OCI-LY7 (cell line): ENCODE results near the gene EP400. TPM values are rescaled to one million over a fixed set of nuclear protein-coding genes. Genes with fewer than 3 reads are reported as not detected.
A peak's percentile ranks its signal among the peaks of the same experiment; 100 is the strongest.

Experiments used
- BruUV-seq: library from RNA; stranded (reverse); fragments of 400-500 nt; replicated peaks from 2 replicates; lab custom pipeline; 2021; lab: Mats Ljungman, UMichigan
- CTCF ChIA-PET: fragments of 300-600 bp; sonication (Branson Sonifier 250); formaldehyde crosslinking; loops from one replicate; lab custom pipeline; 2022; ENCODE audit warnings: antibody characterized with exemption; ENCODE audit not compliant: unreplicated experiment; lab: Charles Lee
- POLR2A ChIA-PET: fragments of 300-600 bp; sonication (Branson Sonifier 250); formaldehyde crosslinking; loops from one replicate; lab custom pipeline; 2022; ENCODE audit warnings: antibody characterized with exemption; lab: Charles Lee
- DNase-seq: peaks from one replicate; pipeline ENCODE4 v3.0.0-alpha.2; 2015; ENCODE audit warnings: low spot score
- H2AFZ ChIP-seq: fragments of 200-600 bp; sonication (generic), shearing (Covaris generic); 2 replicates; pipeline ENCODE4 v1.6.1; 2014; ENCODE audit warnings: mild to moderate bottlenecking, antibody characterized with exemption, low read length, moderate library complexity
- H3K27ac ChIP-seq: fragments of 200-600 bp; sonication (generic); 2 replicates; pipeline ENCODE4 v1.5.1; 2014; ENCODE audit warnings: mixed run types, low read depth, mild to moderate bottlenecking, moderate library complexity, low read length, inconsistent platforms; ENCODE audit not compliant: poor library complexity, severe bottlenecking
- H3K36me3 ChIP-seq: fragments of 200-600 bp; sonication (generic); 2 replicates; pipeline ENCODE4 v1.6.1; 2014; ENCODE audit warnings: mild to moderate bottlenecking, antibody characterized with exemption, low read length, moderate library complexity, mixed read lengths; ENCODE audit not compliant: insufficient read depth
- H3K4me1 ChIP-seq: fragments of 200-600 bp; sonication (generic); 2 replicates; pipeline ENCODE4 v1.5.1; 2014; ENCODE audit warnings: mild to moderate bottlenecking, low read length; ENCODE audit not compliant: insufficient read depth, poor library complexity, severe bottlenecking
- H3K4me2 ChIP-seq: fragments of 200-600 bp; sonication (generic); 2 replicates; pipeline ENCODE4 v1.6.1; 2014; ENCODE audit warnings: mild to moderate bottlenecking, low read length
- H3K4me3 ChIP-seq: fragments of 200-600 bp; sonication (generic); 2 replicates; pipeline ENCODE4 v1.5.1; 2014; ENCODE audit warnings: mild to moderate bottlenecking, low read depth, low read length; ENCODE audit not compliant: poor library complexity, severe bottlenecking
- H3K79me2 ChIP-seq: fragments of 200-600 bp; sonication (generic); 2 replicates; pipeline ENCODE4 v1.6.1; 2016; ENCODE audit warnings: low read depth, mild to moderate bottlenecking, low read length, moderate library complexity, mixed read lengths; ENCODE audit not compliant: insufficient read depth
- H3K9me2 ChIP-seq: fragments of 200-600 bp; sonication (generic); 2 replicates; pipeline ENCODE4 v1.6.1; 2016; ENCODE audit warnings: mild to moderate bottlenecking, low read length, mixed read lengths; ENCODE audit not compliant: insufficient read depth
- H3K9me3 ChIP-seq: fragments of 200-600 bp; sonication (generic); 2 replicates; pipeline ENCODE4 v1.6.1; 2014; ENCODE audit warnings: mild to moderate bottlenecking, mixed run types, low read length, mixed read lengths
- H4K20me1 ChIP-seq: fragments of 200-600 bp; sonication (generic); 2 replicates; pipeline ENCODE4 v1.6.1; 2014; ENCODE audit warnings: mild to moderate bottlenecking, antibody characterized with exemption, low read length, moderate library complexity, mixed read lengths; ENCODE audit not compliant: insufficient read depth
- CTCF ChIP-seq: fragments of 200-600 bp; sonication (generic); conservative IDR thresholded peaks from 2 replicates; pipeline ENCODE4 v1.5.1; 2014; ENCODE audit warnings: mild to moderate bottlenecking, antibody characterized with exemption, low read length, moderate library complexity, mixed read lengths
- EZH2phosphoT487 ChIP-seq: fragments of 200-600 bp; sonication (generic); IDR thresholded peaks from 2 replicates; pipeline ENCODE4 v1.6.1; 2018; ENCODE audit warnings: low read depth, borderline replicate concordance, mild to moderate bottlenecking, mixed run types, antibody characterized with exemption, low read length, moderate library complexity, mixed read lengths
- intact Hi-C: fragments of 100-400 bp; cut with micrococcal nuclease; formaldehyde crosslinking; loops from one replicate; pipeline ENCODE4 v1.10.0; 2022; ENCODE audit not compliant: unreplicated experiment
- total RNA-seq, 2 experiments: library from RNA; depleted of rRNA in 1 of 2; stranded (reverse); fragments of >200 nt in 1 of 2; shearing (Covaris generic) in 1 of 2; gene quantifications; 2 replicates each; pipeline ENCODE4 v1.2.3, GENCODE V29; 2014 to 2022

EP400 gene
- total RNA-seq, 2 experiments from 2014 or later, result 20.7 to 56.2 TPM

GRCh38 chr12:132062481-132062880 lies 112.7 kb downstream of the EP400 start:
- ChIA-PET CTCF (no interaction called here), POLR2A (interaction anchor here (0.6 kb wide), 1 partner anchor 105 kb away, joined by 3 read pairs; no protein-coding TSS in a partner anchor)
- TF ChIP-seq EZH2phosphoT487 (no peak), CTCF (no peak)
- no peaks in the 10 kb centered on the region for H3K79me2 ChIP-seq
- H3K9me2 ChIP-seq, result no peaks in the 10 kb centered on the region
- H3K4me2 ChIP-seq, result no peak overlapping the region
- no peaks in the 10 kb centered on the region for H3K9me3 ChIP-seq
- H4K20me1 ChIP-seq, result no peaks in the 10 kb centered on the region
- no peak overlapping the region for H3K4me3 ChIP-seq
- peaks cover 46% of the 10 kb centered on the region for H3K4me1 ChIP-seq
- H2AFZ ChIP-seq, result no peak overlapping the region
- intact Hi-C loops, result loop anchor here (10.0 kb wide), 2 partner anchors 138 to 1188 kb away; partner anchors contain the start of genes PUS1 and RAN
- H3K36me3 ChIP-seq, result peaks cover 55% of the 10 kb centered on the region
- BruUV-seq, result no TSS peak
- DNase-seq, result no peak
- no peak overlapping the region for H3K27ac ChIP-seq

- Histone ChIP-seq H3K4me2 (peak overlapping the region; percentile 18; the same call in 1 of the 2 replicates), H2AFZ (no peak overlapping the region), H4K20me1 (no peaks in the 10 kb centered on the region), H3K9me2 (no peaks in the 10 kb centered on the region), H3K36me3 (peaks cover 57% of the 10 kb centered on the region), H3K4me1 (peaks cover 43% of the 10 kb centered on the region), H3K79me2 (no peaks in the 10 kb centered on the region), H3K9me3 (no peaks in the 10 kb centered on the region), H3K4me3 (no peak overlapping the region), H3K27ac (peak overlapping the region; percentile 71)
- BruUV-seq, result no TSS peak
- intact Hi-C loops, result loop anchor here (10.0 kb wide), 2 partner anchors 139 to 1189 kb away; partner anchors contain the start of genes PUS1 and RAN
- ChIA-PET CTCF (no interaction called here), POLR2A (no interaction called here)
- TF ChIP-seq CTCF (no peak), EZH2phosphoT487 (no peak)
- no peak for DNase-seq
Observed at GRCh38 chr12:132063491-132063890, 113.7 kb downstream of the EP400 start.

- Histone ChIP-seq H3K4me1 (peaks cover 48% of the 10 kb centered on the region), H3K9me2 (no peaks in the 10 kb centered on the region), H3K36me3 (peaks cover 61% of the 10 kb centered on the region), H3K4me2 (peak overlapping the region; percentile 56), H4K20me1 (no peaks in the 10 kb centered on the region), H3K79me2 (no peaks in the 10 kb centered on the region), H3K27ac (peak overlapping the region; percentile 71), H3K9me3 (no peaks in the 10 kb centered on the region), H3K4me3 (peak overlapping the region; percentile 13), H2AFZ (no peak overlapping the region)
- ChIA-PET POLR2A (interaction anchor here (2.2 kb wide), 1 partner anchor 9 kb away, joined by 7 read pairs; no protein-coding TSS in a partner anchor), CTCF (interaction anchor here (0.6 kb wide), 1 partner anchor 123 kb away, joined by 3 read pairs; no protein-coding TSS in a partner anchor)
- intact Hi-C loops, result loop anchor here (10.0 kb wide), 2 partner anchors 140 to 1190 kb away; partner anchors contain the start of genes PUS1 and RAN
- DNase-seq, result peak; percentile 74
- TF ChIP-seq CTCF (no peak), EZH2phosphoT487 (no peak)
- no TSS peak for BruUV-seq
Observed at GRCh38 chr12:132064631-132065030, 114.9 kb downstream of the EP400 start.
